HepG2 (cell line): ENCODE data around the gene PLD3. TPM values are rescaled to one million over a fixed set of nuclear protein-coding genes. Genes with fewer than 3 reads are reported as not detected.

Experiments
- EED ChIP-seq: sonication (generic); formaldehyde crosslinking; IDR thresholded peaks from 2 replicates; pipeline ENCODE4 v1.5.0; 2020; ENCODE audit warnings: mild to moderate bottlenecking, missing genetic modification reagents
- FOXP1 ChIP-seq, 2 experiments: fragments of 450-650 bp in 1 of 2; IDR thresholded peaks; 2 replicates each; pipeline ENCODE4 v1.6.1; 2017 to 2018; ENCODE audit warnings: antibody characterized with exemption in 1 of 2
- KLF15 ChIP-seq: sonication (generic); formaldehyde crosslinking; IDR thresholded peaks from 2 replicates; pipeline ENCODE4 v1.8.1; 2023; ENCODE audit warnings: borderline replicate concordance, mild to moderate bottlenecking, inconsistent platforms, missing genetic modification reagents, mixed read lengths
- KMT2A ChIP-seq: sonication (generic); formaldehyde crosslinking; IDR thresholded peaks from 2 replicates; pipeline ENCODE4 v1.4.0; 2020; ENCODE audit warnings: missing genetic modification reagents
- SIN3B ChIP-seq: fragments of 150-350 bp; IDR thresholded peaks from 2 replicates; pipeline ENCODE4 v1.6.1; 2014; ENCODE audit warnings: low read length
- SSRP1 ChIP-seq: IDR thresholded peaks from 2 replicates; pipeline ENCODE4 v1.6.1; 2016; ENCODE audit warnings: control low read depth
- ZNF121 ChIP-seq: sonication (generic); formaldehyde crosslinking; IDR thresholded peaks from 2 replicates; pipeline ENCODE4 v1.5.0; 2020; ENCODE audit warnings: mild to moderate bottlenecking, missing genetic modification reagents
- ZNF354B ChIP-seq: sonication (generic); formaldehyde crosslinking; IDR thresholded peaks from 2 replicates; pipeline ENCODE4 v1.8.0; 2022; ENCODE audit warnings: mild to moderate bottlenecking, missing genetic modification reagents
- polyA plus RNA-seq, 8 experiments: library from polyadenylated mRNA; depleted of rRNA in 3 of 8; stranded (reverse) in 7 of 8; unstranded in 1 of 8; fragments of >200 nt; fragmentation: Illumina TruSeq in 4 of 8; extraction: Trizol in 4 of 8; gene quantifications; 2 replicates each; pipeline versions ENCODE4 v1.2.1 to v1.2.3, GENCODE V29; 2011 to 2016; ENCODE audit warnings: low read depth in 4 of 8, missing spikeins in 1 of 8, mixed read lengths in 1 of 8; ENCODE audit not compliant: insufficient read depth in 1 of 8
- total RNA-seq, 5 experiments: library from RNA; depleted of rRNA; stranded (reverse); fragments of >200 nt; fragmentation: Illumina TruSeq; extraction: Trizol; gene quantifications; 2 replicates each; pipeline ENCODE4 v1.2.3, GENCODE V29; 2016; ENCODE audit warnings: low read depth in 1 of 5
- TF ChIP-seq, protein P1 (sequence below): sonication (generic); formaldehyde crosslinking; IDR thresholded peaks from 2 replicates; pipeline ENCODE4 v1.5.0; 2020; ENCODE audit warnings: missing genetic modification reagents, mild to moderate bottlenecking, borderline replicate concordance
- TF ChIP-seq, protein P2 (sequence below): sonication (generic); formaldehyde crosslinking; IDR thresholded peaks from 2 replicates; pipeline ENCODE4 v1.4.0; 2020; ENCODE audit warnings: missing genetic modification reagents
- TF ChIP-seq, protein P3 (sequence below): sonication (generic); formaldehyde crosslinking; IDR thresholded peaks from 2 replicates; pipeline ENCODE4 v1.4.0; 2020; ENCODE audit warnings: mild to moderate bottlenecking, low read depth, missing genetic modification reagents
- TF ChIP-seq, protein P4 (sequence below): sonication (generic); formaldehyde crosslinking; IDR thresholded peaks from 2 replicates; pipeline ENCODE4 v1.9.0; 2021; ENCODE audit warnings: missing genetic modification reagents, borderline replicate concordance
- TF ChIP-seq, protein P5 (sequence below): IDR thresholded peaks from 2 replicates; pipeline ENCODE4 v1.6.1; 2016; ENCODE audit warnings: mild to moderate bottlenecking
- TF ChIP-seq, protein P6 (sequence below): sonication (generic); formaldehyde crosslinking; IDR thresholded peaks from 2 replicates; pipeline ENCODE4 v1.5.0; 2020; ENCODE audit warnings: mild to moderate bottlenecking, missing genetic modification reagents

PLD3 gene
- total and polyA plus RNA-seq, 2 of the 13 experiments (the other 11 are each of a cell fraction or from before 2014, with no cell fraction given) = 45.7 to 164 TPM

DNA sequence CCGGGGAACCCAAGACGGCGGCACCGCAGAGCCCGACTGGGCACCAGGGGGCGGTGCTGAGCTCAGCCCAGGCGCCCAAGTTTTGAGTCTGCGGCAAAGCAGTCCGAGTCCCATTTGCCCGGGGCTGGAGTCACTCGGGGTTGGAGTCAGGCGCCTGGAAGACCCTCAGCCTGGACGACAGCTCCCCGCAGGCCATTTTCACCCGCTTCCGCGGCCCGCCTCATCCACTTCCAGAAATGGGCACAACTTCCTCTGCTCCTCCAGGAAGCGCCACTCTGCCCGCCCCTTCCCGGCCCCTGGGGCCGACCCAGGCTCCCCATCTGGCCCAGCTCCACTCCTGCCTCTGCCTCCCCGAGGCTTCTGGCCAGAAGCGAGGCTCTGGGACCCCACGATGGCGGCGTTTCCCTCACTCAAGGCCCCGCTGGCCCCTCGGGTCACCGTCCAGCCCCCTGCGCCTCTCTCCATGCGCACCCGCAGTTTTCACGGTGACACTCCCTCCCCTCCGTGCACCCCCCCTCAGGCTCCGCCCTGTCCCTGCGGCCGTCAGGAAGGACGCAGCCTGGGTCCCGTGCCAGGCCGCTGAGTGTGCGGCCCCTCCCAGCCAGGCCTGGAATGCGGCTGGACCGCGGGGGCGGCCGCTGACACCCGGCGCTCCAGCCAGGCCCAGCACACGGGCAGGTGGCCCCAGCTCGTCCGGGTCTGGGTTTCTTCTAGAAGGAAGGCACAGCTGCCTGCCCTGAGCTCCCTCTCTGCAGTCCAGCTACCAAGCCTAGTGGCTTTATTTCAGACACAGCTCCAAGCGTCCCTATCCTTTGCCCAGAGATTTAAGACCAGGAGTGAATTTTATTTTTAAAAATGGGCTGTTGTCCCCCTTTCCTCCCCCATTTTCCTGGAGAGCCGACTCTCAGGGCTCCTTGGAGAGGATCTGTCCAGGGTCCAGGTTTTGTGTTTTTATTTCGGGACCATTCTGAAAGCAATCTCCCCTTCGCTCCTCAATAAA lies 72.6 kb downstream of the PLD3 start (continued):
- TF ChIP-seq, protein P1, sequence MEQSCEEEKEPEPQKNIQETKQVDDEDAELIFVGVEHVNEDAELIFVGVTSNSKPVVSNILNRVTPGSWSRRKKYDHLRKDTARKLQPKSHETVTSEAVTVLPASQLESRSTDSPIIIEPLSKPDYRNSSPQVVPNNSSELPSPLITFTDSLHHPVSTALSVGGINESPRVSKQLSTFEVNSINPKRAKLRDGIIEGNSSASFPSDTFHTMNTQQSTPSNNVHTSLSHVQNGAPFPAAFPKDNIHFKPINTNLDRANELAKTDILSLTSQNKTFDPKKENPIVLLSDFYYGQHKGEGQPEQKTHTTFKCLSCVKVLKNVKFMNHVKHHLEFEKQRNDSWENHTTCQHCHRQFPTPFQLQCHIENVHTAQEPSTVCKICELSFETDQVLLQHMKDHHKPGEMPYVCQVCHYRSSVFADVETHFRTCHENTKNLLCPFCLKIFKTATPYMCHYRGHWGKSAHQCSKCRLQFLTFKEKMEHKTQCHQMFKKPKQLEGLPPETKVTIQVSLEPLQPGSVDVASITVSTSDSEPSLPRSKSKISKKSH (CRISPR knock-in tag) = peak; percentile 81
- TF ChIP-seq EED (CRISPR knock-in tag) (peak; percentile 49), KLF15 (CRISPR knock-in tag) (no peak; the same call in 1 of the 2 replicates), ZNF121 (CRISPR knock-in tag) (peak; percentile 76), KMT2A (CRISPR knock-in tag) (peak; percentile 18; the same call in 1 of the 2 replicates), ZNF354B (no peak), SSRP1 (CRISPR knock-in tag) (no peak), FOXP1 (IDR thresholded peaks at IDR 0.05) (no peak), FOXP1 (CRISPR knock-in tag; IDR thresholded peaks at IDR 0.05) (no peak), SIN3B (no peak)
- TF ChIP-seq, protein P2, sequence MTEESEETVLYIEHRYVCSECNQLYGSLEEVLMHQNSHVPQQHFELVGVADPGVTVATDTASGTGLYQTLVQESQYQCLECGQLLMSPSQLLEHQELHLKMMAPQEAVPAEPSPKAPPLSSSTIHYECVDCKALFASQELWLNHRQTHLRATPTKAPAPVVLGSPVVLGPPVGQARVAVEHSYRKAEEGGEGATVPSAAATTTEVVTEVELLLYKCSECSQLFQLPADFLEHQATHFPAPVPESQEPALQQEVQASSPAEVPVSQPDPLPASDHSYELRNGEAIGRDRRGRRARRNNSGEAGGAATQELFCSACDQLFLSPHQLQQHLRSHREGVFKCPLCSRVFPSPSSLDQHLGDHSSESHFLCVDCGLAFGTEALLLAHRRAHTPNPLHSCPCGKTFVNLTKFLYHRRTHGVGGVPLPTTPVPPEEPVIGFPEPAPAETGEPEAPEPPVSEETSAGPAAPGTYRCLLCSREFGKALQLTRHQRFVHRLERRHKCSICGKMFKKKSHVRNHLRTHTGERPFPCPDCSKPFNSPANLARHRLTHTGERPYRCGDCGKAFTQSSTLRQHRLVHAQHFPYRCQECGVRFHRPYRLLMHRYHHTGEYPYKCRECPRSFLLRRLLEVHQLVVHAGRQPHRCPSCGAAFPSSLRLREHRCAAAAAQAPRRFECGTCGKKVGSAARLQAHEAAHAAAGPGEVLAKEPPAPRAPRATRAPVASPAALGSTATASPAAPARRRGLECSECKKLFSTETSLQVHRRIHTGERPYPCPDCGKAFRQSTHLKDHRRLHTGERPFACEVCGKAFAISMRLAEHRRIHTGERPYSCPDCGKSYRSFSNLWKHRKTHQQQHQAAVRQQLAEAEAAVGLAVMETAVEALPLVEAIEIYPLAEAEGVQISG (CRISPR knock-in tag) = peak; percentile 57; the same call in 1 of the 2 replicates
- TF ChIP-seq, protein P3, sequence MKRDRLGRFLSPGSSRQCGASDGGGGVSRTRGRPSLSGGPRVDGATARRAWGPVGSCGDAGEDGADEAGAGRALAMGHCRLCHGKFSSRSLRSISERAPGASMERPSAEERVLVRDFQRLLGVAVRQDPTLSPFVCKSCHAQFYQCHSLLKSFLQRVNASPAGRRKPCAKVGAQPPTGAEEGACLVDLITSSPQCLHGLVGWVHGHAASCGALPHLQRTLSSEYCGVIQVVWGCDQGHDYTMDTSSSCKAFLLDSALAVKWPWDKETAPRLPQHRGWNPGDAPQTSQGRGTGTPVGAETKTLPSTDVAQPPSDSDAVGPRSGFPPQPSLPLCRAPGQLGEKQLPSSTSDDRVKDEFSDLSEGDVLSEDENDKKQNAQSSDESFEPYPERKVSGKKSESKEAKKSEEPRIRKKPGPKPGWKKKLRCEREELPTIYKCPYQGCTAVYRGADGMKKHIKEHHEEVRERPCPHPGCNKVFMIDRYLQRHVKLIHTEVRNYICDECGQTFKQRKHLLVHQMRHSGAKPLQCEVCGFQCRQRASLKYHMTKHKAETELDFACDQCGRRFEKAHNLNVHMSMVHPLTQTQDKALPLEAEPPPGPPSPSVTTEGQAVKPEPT (CRISPR knock-in tag) = no peak
- TF ChIP-seq, protein P4, sequence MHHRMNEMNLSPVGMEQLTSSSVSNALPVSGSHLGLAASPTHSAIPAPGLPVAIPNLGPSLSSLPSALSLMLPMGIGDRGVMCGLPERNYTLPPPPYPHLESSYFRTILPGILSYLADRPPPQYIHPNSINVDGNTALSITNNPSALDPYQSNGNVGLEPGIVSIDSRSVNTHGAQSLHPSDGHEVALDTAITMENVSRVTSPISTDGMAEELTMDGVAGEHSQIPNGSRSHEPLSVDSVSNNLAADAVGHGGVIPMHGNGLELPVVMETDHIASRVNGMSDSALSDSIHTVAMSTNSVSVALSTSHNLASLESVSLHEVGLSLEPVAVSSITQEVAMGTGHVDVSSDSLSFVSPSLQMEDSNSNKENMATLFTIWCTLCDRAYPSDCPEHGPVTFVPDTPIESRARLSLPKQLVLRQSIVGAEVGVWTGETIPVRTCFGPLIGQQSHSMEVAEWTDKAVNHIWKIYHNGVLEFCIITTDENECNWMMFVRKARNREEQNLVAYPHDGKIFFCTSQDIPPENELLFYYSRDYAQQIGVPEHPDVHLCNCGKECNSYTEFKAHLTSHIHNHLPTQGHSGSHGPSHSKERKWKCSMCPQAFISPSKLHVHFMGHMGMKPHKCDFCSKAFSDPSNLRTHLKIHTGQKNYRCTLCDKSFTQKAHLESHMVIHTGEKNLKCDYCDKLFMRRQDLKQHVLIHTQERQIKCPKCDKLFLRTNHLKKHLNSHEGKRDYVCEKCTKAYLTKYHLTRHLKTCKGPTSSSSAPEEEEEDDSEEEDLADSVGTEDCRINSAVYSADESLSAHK (CRISPR knock-in tag) = 0 out of 2 replicates have a peak, but pooled peaks have one; percentile 12
- TF ChIP-seq, protein P5, sequence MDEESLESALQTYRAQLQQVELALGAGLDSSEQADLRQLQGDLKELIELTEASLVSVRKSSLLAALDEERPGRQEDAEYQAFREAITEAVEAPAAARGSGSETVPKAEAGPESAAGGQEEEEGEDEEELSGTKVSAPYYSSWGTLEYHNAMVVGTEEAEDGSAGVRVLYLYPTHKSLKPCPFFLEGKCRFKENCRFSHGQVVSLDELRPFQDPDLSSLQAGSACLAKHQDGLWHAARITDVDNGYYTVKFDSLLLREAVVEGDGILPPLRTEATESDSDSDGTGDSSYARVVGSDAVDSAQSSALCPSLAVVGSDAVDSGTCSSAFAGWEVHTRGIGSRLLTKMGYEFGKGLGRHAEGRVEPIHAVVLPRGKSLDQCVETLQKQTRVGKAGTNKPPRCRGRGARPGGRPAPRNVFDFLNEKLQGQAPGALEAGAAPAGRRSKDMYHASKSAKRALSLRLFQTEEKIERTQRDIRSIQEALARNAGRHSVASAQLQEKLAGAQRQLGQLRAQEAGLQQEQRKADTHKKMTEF (CRISPR knock-in tag) = peak; percentile 88
- TF ChIP-seq, protein P6, sequence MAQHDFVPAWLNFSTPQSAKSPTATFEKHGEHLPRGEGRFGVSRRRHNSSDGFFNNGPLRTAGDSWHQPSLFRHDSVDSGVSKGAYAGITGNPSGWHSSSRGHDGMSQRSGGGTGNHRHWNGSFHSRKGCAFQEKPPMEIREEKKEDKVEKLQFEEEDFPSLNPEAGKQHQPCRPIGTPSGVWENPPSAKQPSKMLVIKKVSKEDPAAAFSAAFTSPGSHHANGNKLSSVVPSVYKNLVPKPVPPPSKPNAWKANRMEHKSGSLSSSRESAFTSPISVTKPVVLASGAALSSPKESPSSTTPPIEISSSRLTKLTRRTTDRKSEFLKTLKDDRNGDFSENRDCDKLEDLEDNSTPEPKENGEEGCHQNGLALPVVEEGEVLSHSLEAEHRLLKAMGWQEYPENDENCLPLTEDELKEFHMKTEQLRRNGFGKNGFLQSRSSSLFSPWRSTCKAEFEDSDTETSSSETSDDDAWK (CRISPR knock-in tag) = no peak
